Measurements from ENCODE around the gene RNF157. TPM values are rescaled to one million over a fixed set of nuclear protein-coding genes. Genes with fewer than 3 reads are reported as not detected.

Gene RNF157
- total RNA-seq, 1 donor from 2014 or later, result 54.0 TPM

DNA sequence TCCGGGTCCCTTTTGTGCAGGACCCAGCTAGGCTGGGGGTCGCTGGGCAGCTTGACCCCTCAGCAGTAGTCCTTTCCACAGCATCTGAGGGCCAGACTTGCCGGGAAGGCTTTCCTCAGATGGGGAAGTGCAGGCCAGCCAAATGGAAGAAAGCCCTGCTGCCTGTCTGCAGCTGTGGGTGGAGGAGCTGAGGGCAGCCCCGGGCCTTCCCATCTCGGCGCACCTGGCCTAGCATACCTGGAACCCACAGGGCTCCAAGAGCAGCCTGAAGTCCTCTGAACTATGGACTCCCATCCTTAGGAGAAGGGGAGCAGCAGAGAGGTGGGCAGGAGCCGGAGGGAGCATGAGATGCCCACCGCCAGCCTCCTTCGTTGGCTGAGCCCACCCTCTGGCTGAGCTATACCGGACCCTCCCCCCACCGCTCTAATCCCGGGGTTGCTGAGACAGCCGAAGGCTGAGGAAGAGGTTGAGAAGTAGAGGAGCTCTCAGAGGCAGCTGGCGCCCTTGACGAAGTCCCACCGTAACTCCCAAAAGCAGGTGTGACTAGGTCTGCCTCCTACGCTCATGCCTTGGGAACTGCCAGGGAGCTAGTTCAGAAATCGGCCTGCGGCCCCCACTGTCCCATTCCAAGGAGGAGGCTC lies 38.1 kb upstream of the RNF157 start:
- Mint-ChIP-seq H3K9me3 (no peaks in the 10 kb centered on the region), H3K27ac (ENCODE audit: unreplicated experiment) (no peak overlapping the region), H3K4me1 (peaks cover 7% of the 10 kb centered on the region), H3K4me3 (no peak overlapping the region), H3K36me3 (ENCODE audit: low read depth) (no peaks in the 10 kb centered on the region), H3K27me3 (ENCODE audit: low read depth) (no peaks in the 10 kb centered on the region)
- TF ChIP-seq, protein P1, sequence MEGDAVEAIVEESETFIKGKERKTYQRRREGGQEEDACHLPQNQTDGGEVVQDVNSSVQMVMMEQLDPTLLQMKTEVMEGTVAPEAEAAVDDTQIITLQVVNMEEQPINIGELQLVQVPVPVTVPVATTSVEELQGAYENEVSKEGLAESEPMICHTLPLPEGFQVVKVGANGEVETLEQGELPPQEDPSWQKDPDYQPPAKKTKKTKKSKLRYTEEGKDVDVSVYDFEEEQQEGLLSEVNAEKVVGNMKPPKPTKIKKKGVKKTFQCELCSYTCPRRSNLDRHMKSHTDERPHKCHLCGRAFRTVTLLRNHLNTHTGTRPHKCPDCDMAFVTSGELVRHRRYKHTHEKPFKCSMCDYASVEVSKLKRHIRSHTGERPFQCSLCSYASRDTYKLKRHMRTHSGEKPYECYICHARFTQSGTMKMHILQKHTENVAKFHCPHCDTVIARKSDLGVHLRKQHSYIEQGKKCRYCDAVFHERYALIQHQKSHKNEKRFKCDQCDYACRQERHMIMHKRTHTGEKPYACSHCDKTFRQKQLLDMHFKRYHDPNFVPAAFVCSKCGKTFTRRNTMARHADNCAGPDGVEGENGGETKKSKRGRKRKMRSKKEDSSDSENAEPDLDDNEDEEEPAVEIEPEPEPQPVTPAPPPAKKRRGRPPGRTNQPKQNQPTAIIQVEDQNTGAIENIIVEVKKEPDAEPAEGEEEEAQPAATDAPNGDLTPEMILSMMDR (conservative IDR thresholded peaks at IDR 0.05), result no peak
- DNase-seq (ENCODE audit: low read depth, low spot score), result no peak

DNA sequence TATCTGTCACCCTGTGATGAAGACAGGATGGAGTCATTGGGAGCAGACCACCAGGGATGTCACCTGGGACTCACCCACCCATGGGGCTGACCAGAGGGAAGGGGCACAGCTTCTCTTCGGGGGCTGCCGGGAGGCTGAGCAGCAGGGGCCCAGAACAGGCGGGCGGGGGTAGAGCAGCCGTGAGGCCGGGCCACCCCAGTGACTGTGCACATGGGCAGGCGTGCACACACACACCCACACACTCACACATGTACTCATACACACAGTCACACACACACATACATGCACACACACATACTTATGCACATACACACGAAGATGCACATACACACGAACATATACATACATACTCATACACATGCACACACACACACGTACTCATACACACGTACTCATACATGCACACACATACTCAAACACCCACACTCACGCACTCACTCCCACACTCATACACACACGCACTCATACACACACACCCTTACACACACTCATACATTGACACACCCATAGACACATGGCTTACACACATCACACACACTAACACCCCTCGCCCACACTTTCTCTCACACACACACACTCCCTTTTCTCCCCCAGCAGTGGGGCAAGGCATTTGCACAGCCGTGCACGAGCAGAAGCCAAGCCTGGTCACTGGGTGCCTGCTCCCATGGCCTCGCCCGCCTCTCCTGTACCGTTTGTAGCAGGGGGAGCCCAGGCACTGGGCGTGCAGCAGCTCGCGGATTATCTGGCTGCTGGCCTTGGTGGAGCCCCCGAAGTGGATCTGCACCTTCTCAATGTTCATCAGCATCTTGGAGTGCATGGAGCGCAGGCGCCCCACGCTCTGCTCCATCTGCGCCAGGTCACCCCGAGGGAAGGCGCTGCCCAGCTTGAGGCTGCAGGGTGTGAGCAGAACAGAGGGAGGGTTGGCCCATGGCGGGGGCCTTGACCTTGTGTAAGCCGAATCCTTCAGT lies 37.3 kb upstream of the RNF157 start:
- Mint-ChIP-seq H3K27ac (ENCODE audit: unreplicated experiment) (no peak overlapping the region), H3K36me3 (ENCODE audit: low read depth) (no peaks in the 10 kb centered on the region), H3K9me3 (no peaks in the 10 kb centered on the region), H3K4me3 (no peak overlapping the region), H3K27me3 (ENCODE audit: low read depth) (no peaks in the 10 kb centered on the region), H3K4me1 (peaks cover 7% of the 10 kb centered on the region)
- DNase-seq (ENCODE audit: low read depth, low spot score), result no peak
- TF ChIP-seq, protein P1 (conservative IDR thresholded peaks at IDR 0.05), result no peak

DNA sequence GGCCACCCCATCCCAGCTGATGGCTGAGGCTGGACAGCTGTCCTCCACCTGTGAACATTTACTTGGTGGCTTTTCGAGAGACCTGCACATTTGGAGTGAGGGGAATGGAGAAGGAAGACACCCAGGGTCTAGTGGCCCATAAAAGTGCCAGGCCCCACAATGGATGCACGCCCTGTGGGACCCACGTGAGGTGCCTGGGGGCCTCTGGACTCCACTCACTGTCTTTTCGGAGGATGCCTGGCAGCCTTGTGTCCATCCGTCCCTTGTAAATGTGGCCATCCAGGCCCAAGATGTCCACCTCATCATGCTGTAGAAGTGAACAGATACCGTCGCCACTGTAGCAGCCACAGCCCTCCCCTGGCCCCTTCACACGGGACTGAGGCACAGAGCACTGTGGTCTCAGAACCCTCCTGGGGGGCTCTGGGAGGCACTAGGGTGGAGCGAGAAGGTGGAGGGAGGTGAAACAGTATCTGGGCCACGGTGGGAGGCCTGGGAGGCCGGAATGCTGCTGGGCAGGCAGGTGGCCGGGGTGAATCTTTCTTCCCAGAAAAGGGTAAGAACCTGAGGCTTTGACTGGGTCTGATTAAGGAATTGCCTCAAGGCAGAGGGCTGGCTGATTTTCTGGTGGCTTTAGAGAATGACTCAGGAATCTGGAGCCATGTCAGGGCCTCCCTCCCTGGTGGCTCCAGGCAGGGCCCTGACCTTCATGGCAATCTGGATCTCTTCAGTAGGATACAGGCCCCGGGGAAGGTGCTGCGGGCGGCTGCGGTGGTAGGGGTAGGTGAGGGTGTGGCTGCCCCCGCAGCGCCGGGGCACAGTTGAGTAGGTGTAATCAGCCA lies 36.4 kb upstream of the RNF157 start:
- H3K9me3 Mint-ChIP-seq, result no peaks in the 10 kb centered on the region
- TF ChIP-seq, protein P1 (conservative IDR thresholded peaks at IDR 0.05), result no peak
- H3K27ac Mint-ChIP-seq (ENCODE audit: unreplicated experiment), result peak overlapping the region; percentile 62
- peaks cover 7% of the 10 kb centered on the region for H3K4me1 Mint-ChIP-seq
- H3K36me3 Mint-ChIP-seq (ENCODE audit: low read depth), result no peaks in the 10 kb centered on the region
- peak overlapping the region; percentile 57 for H3K4me3 Mint-ChIP-seq
- DNase-seq (ENCODE audit: low read depth, low spot score), result no peak
- no peaks in the 10 kb centered on the region for H3K27me3 Mint-ChIP-seq (ENCODE audit: low read depth)

DNA sequence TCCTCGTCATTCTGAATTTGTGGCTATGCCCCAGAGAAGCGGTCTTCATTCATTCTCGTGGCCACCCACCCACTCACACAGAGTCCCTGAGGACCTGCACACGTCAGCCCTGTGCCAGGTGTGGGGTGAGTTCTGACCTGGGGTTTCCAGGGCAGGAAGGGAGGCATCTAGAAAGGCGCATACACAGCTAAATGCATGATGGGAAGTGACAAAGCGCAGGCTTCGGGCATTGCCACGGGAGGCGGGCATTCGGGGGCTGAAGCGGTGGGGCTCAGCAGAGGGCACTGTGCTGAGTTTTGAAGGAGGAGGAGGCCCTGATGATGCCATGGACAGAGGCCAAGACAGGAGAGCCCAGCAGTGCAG lies 35.8 kb upstream of the RNF157 start:
- no peaks in the 10 kb centered on the region for H3K27me3 Mint-ChIP-seq (ENCODE audit: low read depth)
- H3K4me3 Mint-ChIP-seq, result no peak overlapping the region
- TF ChIP-seq, protein P1 (conservative IDR thresholded peaks at IDR 0.05), result no peak
- no peak for DNase-seq (ENCODE audit: low read depth, low spot score)
- peaks cover 7% of the 10 kb centered on the region for H3K4me1 Mint-ChIP-seq
- peak overlapping the region; percentile 62 for H3K27ac Mint-ChIP-seq (ENCODE audit: unreplicated experiment)
- no peaks in the 10 kb centered on the region for H3K9me3 Mint-ChIP-seq
- H3K36me3 Mint-ChIP-seq (ENCODE audit: low read depth), result no peaks in the 10 kb centered on the region

DNA sequence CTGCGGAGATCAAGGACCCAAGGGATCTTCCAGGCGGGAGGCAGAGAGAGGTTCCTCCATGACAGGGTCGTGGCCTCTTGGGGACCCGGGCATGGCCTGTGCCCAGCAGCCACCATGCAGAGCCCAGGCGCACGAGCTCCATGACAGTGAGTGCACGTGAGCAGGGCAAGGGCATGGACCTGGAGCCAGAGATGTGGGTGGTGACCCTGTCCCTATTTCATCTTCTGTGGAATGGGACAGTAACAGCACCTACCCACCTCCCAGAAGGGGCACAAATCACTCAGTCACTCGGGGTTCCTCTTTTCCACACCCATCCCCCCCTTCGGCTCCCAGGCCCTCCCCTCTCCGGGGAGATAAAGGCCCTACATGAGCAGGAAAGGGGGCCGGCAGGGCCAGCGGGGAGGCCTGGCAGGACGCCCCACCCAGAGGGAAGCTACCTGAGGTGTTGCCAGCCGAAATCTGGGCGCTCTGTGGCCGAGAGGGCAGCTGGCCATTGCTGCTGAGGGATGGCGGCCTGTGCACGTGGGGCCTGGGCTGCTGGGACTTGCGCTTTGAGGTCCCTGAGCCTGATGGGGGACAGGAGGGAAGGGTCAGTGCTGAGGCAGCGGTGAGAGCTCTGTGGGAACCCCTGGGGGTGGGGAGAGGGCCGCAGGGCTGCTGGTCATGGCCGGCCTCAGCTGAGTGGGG lies 35.2 kb upstream of the RNF157 start:
- H3K27me3 Mint-ChIP-seq (ENCODE audit: low read depth), result no peaks in the 10 kb centered on the region
- peaks cover 7% of the 10 kb centered on the region for H3K4me1 Mint-ChIP-seq
- no peak overlapping the region for H3K27ac Mint-ChIP-seq (ENCODE audit: unreplicated experiment)
- TF ChIP-seq, protein P1 (conservative IDR thresholded peaks at IDR 0.05), result no peak
- H3K36me3 Mint-ChIP-seq (ENCODE audit: low read depth), result no peaks in the 10 kb centered on the region
- no peak for DNase-seq (ENCODE audit: low read depth, low spot score)
- no peak overlapping the region for H3K4me3 Mint-ChIP-seq
- no peaks in the 10 kb centered on the region for H3K9me3 Mint-ChIP-seq
